Dendritic cell treated with granulocyte-macrophage colony-stimulating factor and Interleukin-4, amounts not matched to agents 40 ng/mL and 50 ng/mL, for 4 days (primary cell): ENCODE measurements around the gene MYO5A.
A peak's percentile ranks its signal among the peaks of the same experiment; 100 is the strongest.
"Not testable (repeated sequence)": the region's sequence is repeated elsewhere in the genome, so short reads cannot be mapped to it uniquely, and the experiment has no call there.

Source experiments
- H3K27ac Mint-ChIP-seq: one replicate; pipeline ENCODE4 v1.8.0; 2022; ENCODE audit warnings: mild to moderate bottlenecking, mixed read lengths
- H3K27me3 Mint-ChIP-seq: one replicate; pipeline ENCODE4 v1.8.0; 2022; ENCODE audit warnings: mild to moderate bottlenecking, mixed read lengths
- H3K36me3 Mint-ChIP-seq: one replicate; pipeline ENCODE4 v1.8.0; 2022; ENCODE audit warnings: low read depth, mixed read lengths
- H3K4me1 Mint-ChIP-seq: one replicate; pipeline ENCODE4 v1.8.0; 2022; ENCODE audit warnings: low read depth, mixed read lengths
- H3K4me3 Mint-ChIP-seq: one replicate; pipeline ENCODE4 v1.8.0; 2022; ENCODE audit warnings: mild to moderate bottlenecking, moderate library complexity, mixed read lengths
- H3K9me3 Mint-ChIP-seq: one replicate; pipeline ENCODE4 v1.8.0; 2022; ENCODE audit warnings: mixed read lengths
- intact Hi-C: fragments of 100-400 bp; cut with micrococcal nuclease; formaldehyde crosslinking; loops from one replicate; pipeline ENCODE4 v1.15.0; 2022

The MYO5A gene

DNA sequence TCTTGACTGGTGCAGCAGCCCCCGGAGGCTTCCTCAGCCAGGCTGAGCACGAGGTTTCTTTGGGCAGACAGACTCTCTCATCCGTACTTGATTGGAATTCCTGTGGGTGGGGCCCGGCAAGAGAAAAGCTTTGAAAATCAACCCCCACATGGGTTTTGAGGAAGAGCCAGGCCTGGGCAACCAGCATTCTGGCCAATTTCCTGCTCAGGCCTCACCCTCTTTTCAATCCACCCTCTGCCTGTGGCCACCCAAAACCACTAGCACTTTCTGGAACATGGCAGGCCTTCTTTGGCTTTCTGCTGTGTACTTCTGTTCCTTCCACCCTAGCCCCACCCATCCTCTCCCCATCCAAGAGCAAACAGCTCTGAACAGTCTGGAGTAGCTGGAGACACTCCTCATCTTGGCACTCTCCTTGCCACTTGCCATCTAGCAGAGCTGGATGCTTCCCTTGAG, 239.0 kb downstream of the MYO5A start:
- Mint-ChIP-seq H3K27ac (peak overlapping the region; percentile 40), H3K4me1 (peaks cover 32% of the 10 kb centered on the region)
- intact Hi-C loops: no loop called here

DNA sequence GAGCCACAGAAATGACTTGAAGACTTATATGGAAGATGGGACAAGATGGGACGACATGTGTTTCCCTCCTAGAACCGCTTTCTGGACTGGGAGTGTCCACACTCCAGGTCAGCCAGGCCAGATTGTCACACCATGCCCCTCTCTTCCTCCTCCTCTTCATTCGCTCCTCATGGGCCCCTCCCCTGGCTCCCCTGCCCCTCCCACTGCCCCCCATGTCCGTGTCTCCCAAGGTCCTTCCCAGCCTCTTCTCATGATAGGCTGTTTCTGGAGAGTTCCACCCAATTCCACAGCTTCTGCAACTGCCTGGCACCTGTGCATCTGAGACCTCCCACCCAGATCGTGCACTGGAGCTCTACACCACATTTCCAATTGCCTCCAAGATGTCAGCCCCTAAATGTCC, 239.7 kb downstream of the MYO5A start:
- Mint-ChIP-seq H3K27ac (peak overlapping the region; percentile 40), H3K4me3 (no peak overlapping the region)

More for the DNA sequence above, 239.0 kb downstream of the MYO5A start:
- H3K4me3 Mint-ChIP-seq: no peak overlapping the region
- H3K27me3 Mint-ChIP-seq: peaks cover 21% of the 10 kb centered on the region
- no peaks in the 10 kb centered on the region for H3K9me3 Mint-ChIP-seq
- H3K36me3 Mint-ChIP-seq: no peaks in the 10 kb centered on the region

DNA sequence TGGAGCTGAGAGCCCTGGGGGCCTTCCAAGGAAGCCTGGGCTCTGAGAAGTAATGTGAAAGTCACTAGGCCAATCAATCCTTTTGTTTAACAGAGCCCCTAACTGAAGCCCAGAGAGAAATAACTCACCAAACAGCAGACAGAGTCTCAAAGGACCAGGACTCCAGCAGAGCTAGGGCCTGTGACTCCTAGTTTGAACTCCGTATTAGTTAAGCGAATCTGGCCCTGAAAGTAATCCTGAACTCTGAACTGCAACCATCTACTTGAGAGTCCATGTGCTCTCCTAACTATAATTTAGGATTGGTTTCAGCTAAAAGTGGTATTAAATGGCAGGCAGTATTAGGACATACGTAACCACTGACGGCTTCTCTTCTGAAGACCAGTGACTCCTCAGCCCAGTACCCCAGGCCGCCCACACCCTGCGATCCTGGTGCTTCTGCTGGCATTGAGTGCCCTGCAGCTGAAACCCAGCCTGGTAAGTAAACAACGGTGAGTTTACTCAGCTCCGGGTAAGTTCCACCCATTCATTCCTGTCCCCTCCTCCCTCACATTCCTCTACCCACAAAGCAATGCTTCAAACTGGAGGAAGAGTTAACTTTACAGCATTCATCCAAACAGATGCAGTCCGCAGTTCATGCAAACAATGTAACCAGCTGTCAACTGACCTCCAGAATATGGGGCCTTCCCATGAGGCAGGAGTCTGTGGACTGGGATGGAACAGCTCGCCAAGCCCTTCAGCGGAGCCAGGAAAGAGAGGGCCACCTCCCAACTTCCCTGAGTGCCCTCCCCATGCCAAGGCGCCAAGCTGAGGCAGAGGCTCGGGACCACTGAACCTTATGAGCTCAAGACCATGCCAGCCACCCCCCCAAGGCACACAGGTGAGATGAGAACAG, 240.4 kb downstream of the MYO5A start:
- no peaks in the 10 kb centered on the region for H3K36me3 Mint-ChIP-seq
- no peak overlapping the region for H3K4me3 Mint-ChIP-seq
- no peaks in the 10 kb centered on the region for H3K9me3 Mint-ChIP-seq
- peaks cover 7% of the 10 kb centered on the region for H3K27me3 Mint-ChIP-seq
- intact Hi-C loops: no loop called here
- H3K4me1 Mint-ChIP-seq: peaks cover 21% of the 10 kb centered on the region
- H3K27ac Mint-ChIP-seq: no peak overlapping the region

More for the DNA sequence above, 239.7 kb downstream of the MYO5A start:
- H3K4me1 Mint-ChIP-seq: peaks cover 28% of the 10 kb centered on the region
- no peaks in the 10 kb centered on the region for H3K9me3 Mint-ChIP-seq
- H3K36me3 Mint-ChIP-seq: no peaks in the 10 kb centered on the region
- intact Hi-C loops: no loop called here
- peaks cover 14% of the 10 kb centered on the region for H3K27me3 Mint-ChIP-seq

DNA sequence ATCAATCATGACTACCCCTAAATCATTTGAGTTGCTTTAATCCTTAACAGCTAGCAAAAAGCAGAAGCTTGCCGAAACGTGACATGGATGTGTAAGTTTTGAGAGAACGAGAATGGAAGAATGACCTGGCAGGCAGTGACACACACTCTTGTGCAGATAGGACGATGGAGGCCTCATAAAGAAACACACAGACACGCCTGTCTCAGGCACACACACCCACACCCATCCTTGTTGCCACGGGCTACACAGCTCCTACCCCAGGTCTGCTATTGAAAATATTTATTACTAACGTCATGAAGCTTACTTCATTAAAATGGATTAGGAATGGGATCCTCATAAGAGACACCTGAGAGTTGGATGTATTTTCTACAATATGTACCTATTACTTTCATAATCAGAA, 241.6 kb downstream of the MYO5A start:
- H3K4me3 Mint-ChIP-seq: no peak overlapping the region
- no peaks in the 10 kb centered on the region for H3K9me3 Mint-ChIP-seq
- H3K27ac Mint-ChIP-seq: no peak overlapping the region
- no peaks in the 10 kb centered on the region for H3K27me3 Mint-ChIP-seq
- no peaks in the 10 kb centered on the region for H3K36me3 Mint-ChIP-seq
- H3K4me1 Mint-ChIP-seq: peaks cover 12% of the 10 kb centered on the region
- intact Hi-C loops: no loop called here

DNA sequence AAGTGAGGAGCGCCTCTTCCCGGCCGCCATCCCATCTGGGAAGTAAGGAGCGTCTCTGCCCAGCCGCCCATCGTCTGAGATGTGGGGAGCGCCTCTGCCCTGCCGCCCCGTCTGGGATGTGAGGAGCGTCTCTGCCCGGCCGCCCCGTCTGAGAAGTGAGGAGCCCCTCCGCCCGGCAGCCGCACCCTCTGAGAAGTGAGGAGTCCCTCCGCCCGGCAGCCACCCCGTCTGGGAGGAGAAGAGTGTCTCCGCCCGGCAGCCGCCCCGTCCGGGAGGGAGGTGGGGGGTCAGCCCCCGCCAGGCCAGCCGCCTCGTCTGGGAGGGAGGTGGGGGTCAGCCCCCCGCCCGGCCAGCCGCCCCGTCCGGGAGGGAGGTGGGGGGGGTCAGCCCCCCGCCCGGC, 242.7 kb downstream of the MYO5A start:
- peaks cover 12% of the 10 kb centered on the region for H3K4me1 Mint-ChIP-seq
- not testable (repeated sequence) for H3K27me3 Mint-ChIP-seq

DNA sequence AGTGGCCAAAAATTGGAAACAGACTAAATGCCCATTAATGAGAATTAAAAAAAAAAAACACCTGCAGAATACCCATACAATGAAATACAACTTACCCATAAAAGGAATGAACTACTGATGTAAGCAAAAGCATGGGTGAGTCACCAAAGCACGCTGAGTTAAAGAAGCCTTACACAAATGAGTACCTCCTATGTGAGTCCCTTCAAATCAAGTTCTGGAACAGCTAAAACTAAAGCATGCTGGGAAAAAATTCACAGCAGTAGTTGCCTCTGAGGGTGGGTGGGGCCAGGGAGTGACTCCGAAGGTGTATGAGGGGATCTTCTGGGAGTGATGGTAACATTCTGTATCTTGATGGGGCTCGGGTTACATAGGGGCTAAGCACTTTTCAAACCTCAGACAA, 244.5 kb downstream of the MYO5A start:
- Mint-ChIP-seq H3K4me1 (peaks cover 2% of the 10 kb centered on the region), H3K9me3 (no peaks in the 10 kb centered on the region), H3K36me3 (no peaks in the 10 kb centered on the region), H3K27ac (no peak overlapping the region), H3K27me3 (no peaks in the 10 kb centered on the region), H3K4me3 (no peak overlapping the region)
- intact Hi-C loops: no loop called here

More for the DNA sequence above, 242.7 kb downstream of the MYO5A start:
- H3K4me3 Mint-ChIP-seq, H3K27ac Mint-ChIP-seq, H3K9me3 Mint-ChIP-seq, intact Hi-C loops, H3K36me3 Mint-ChIP-seq: not testable (repeated sequence)

DNA sequence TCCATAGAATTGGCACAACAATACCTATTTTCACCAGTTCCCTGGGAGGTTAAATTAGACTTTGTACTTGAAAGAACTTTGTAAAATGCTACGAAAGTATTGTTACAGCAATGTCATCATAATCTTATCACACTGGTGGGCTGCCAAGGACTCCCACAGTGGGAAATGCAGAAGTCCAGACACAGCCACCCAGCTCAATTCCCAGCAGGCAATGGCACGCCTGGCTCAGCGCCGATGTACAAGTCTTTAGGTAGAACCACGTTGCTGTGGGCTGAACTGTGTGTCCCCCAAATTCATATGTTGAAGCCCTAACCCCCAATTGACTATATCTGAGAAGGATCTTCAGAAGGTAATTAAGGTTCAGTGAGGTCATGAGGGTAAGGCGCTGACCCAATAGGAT, 245.4 kb downstream of the MYO5A start:
- H3K4me1 Mint-ChIP-seq: no peaks in the 10 kb centered on the region
- no peak overlapping the region for H3K27ac Mint-ChIP-seq
- H3K9me3 Mint-ChIP-seq: no peaks in the 10 kb centered on the region
- no peaks in the 10 kb centered on the region for H3K36me3 Mint-ChIP-seq
- intact Hi-C loops: no loop called here
- no peak overlapping the region for H3K4me3 Mint-ChIP-seq
- H3K27me3 Mint-ChIP-seq: no peaks in the 10 kb centered on the region

DNA sequence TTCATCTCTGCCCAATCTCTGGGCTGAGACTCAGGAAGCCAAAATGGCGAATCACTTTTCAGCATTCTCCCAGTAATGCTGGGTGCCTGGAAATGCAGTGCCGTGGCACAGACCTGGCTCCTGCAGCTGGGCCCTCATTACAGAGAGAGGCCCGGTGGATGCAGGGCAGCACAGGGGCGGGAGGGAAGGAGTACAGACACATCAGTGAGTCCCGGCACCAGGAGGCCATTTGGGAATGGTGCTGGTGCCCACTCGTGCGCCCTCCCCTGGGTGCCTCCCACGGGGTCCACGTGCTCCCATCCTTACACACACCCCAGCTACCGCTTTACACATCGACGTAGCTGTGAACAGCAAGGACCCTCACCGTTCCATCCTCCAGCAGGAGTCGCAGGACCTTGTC, 246.3 kb downstream of the MYO5A start:
- H3K4me3 Mint-ChIP-seq: no peak overlapping the region
- H3K27me3 Mint-ChIP-seq: no peaks in the 10 kb centered on the region
- H3K27ac Mint-ChIP-seq: no peak overlapping the region
- H3K9me3 Mint-ChIP-seq: no peaks in the 10 kb centered on the region
- no peaks in the 10 kb centered on the region for H3K36me3 Mint-ChIP-seq
- intact Hi-C loops: no loop called here
- H3K4me1 Mint-ChIP-seq: no peaks in the 10 kb centered on the region

DNA sequence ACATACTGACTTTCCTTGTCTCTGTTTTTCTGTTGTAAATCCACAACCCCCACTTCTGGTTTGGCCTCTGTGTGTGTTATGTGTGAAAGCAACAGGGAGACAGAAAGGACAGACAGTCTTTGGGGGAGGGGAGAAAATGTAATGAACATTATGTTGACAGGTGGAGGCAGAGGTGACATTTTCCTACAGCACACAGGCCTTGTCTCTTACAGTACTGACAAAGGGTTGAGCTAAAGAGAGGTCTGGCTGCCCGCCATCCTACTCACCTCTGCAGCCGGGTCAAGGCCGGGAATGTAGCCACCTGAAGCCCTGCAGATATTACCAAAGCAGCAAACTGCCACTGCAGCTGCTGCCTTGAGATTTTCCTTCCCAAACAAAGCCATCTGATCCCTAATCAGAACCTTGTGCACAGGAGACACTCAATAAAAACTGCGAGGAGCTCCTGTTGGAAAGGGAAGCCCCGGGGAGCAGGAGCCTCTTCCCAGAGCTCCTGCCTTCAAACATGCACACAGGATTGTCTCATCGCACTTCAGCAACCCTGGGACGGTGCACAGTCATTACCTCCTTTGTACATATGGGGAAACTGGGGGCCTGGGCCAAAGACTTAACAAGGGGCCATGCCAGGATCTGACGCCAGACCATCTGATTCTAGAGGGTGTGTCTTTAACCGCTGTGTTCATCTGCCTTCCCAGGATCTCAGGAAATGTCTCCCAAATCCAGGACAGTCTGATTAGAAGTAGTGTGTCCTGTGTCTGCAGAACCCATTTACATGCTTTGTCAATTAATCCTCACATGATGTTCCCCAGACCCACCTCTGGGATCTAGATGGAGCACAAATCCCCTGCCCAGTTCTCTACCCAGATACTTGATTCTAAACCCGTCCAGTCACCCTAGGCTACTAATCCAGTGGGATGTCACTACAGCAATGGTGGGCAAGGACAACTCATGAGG, 247.3 kb downstream of the MYO5A start:
- H3K9me3 Mint-ChIP-seq: no peaks in the 10 kb centered on the region
- H3K4me1 Mint-ChIP-seq: no peaks in the 10 kb centered on the region
- no peak overlapping the region for H3K4me3 Mint-ChIP-seq
- intact Hi-C loops: no loop called here
- H3K36me3 Mint-ChIP-seq: no peaks in the 10 kb centered on the region
- no peak overlapping the region for H3K27ac Mint-ChIP-seq
- H3K27me3 Mint-ChIP-seq: no peaks in the 10 kb centered on the region

DNA sequence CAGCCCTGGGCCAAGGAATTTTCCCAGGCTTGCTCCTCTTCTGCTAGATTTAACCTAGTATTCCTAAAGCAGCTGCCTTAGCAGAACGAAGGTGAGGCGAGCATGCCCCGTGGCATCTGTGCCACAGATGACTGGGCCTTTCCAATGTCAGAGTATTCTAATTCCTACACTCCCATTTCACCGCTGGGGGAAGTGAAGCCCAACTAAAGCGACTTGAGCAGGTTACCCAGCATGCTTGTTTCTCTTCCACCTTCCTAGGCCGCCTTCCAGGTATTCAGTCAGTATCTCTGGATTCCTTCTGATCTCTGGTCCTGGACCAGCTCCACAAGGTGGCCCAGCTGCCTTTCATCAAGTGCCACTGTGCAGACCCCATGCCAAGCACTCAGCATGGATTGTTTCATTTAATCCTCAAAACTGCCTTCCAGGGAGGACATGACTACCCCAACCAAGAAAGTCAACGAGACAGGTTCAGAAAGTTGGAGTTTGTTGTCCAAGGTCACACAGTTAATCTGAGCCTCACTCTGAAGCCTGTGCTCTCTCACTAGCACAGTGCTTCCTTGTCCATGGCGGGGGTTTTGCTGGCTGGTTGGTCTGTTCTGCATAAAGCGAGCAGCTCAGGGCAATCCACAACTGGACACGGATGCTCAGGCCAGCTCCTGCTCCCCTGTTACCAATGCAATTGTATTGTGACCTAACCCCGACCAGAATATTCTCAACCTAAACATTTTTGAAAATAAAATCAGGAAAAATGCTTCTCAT, 248.2 kb downstream of the MYO5A start:
- no peaks in the 10 kb centered on the region for H3K36me3 Mint-ChIP-seq
- H3K27ac Mint-ChIP-seq: no peak overlapping the region
- H3K9me3 Mint-ChIP-seq: no peaks in the 10 kb centered on the region
- intact Hi-C loops: no loop called here
- H3K27me3 Mint-ChIP-seq: no peaks in the 10 kb centered on the region
- H3K4me3 Mint-ChIP-seq: no peak overlapping the region
- H3K4me1 Mint-ChIP-seq: no peaks in the 10 kb centered on the region

DNA sequence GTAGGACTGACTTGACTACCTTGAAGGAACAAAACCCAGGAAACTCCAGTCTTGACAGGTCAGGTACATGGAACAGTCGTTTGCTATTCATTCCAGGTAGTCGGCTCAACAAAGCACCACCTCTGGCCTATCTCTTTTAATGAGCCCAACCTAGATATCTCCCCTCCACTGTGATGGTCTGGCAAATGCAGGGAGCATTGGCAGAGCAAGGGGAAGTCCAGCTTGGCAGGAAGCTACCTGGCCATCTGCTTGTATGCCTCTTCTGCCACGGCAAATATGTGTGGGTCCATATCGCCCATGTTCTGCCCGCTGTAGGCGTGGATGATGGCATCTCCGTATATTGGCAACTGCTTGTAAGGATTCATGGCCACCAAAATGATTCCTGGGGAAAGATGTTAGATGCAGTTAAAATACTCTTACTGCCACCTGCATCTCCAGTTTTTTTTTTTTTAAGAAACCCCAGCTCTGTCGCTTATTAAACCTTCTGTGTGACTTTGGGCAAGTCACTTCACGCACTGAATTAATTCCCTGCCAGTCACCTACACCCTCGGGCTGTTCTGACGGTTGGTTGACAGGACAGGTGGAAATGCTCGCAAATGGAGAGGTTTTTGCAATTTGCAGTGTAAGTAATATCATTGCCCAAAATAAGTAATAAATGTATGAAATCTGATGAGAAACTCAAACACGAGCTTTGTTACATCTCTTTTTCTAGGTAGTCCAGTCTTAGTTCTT, 249.9 kb downstream of the MYO5A start:
- H3K4me1 Mint-ChIP-seq: no peaks in the 10 kb centered on the region

DNA sequence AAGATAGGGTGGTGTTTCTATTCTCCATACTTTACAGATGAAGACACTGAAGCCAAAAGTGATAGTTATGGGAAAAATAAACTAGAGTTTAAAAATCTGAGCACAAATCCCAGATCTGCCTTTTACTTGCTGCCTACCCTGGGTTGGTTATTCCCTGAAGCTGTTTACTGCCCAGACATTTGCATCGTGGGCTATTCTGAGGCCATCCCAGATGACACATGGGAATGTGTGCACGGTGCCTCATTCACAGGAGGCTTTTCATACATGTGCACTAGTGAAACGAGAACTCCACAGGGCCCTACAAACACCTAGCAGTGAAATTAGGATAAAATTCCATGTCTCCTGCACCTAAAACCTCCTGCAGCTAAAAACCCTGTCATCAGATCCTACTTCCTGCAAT, 250.5 kb downstream of the MYO5A start:
- H3K36me3 Mint-ChIP-seq: no peaks in the 10 kb centered on the region
- H3K4me1 Mint-ChIP-seq: no peaks in the 10 kb centered on the region
- no peaks in the 10 kb centered on the region for H3K27me3 Mint-ChIP-seq
- H3K4me3 Mint-ChIP-seq: no peak overlapping the region
- intact Hi-C loops: no loop called here
- no peak overlapping the region for H3K27ac Mint-ChIP-seq
- H3K9me3 Mint-ChIP-seq: no peaks in the 10 kb centered on the region

More for the DNA sequence above, 249.9 kb downstream of the MYO5A start:
- no peak overlapping the region for H3K27ac Mint-ChIP-seq
- H3K9me3 Mint-ChIP-seq: no peaks in the 10 kb centered on the region
- H3K4me3 Mint-ChIP-seq: no peak overlapping the region
- no peaks in the 10 kb centered on the region for H3K27me3 Mint-ChIP-seq
- no peaks in the 10 kb centered on the region for H3K36me3 Mint-ChIP-seq
- intact Hi-C loops: no loop called here

DNA sequence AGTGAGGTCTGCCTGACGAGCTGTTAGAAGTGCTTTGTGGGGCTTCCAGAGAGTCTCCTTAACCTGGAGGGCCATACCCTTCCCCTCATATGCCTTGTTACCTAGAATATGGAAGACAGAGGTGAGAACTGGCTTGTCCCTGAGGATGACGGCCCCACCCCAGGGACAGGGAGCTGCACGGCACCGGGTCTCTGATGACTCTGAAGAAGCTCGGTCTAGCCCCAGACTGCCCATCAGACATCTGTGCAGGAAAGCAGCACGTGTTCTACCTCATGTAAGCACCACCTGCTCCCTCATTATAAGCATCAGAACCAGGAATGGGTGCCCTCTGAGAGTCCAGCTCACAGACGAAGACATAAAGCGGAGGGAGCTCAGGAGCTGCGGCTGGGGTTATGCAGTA, 251.1 kb downstream of the MYO5A start:
- intact Hi-C loops: no loop called here
- no peak overlapping the region for H3K4me3 Mint-ChIP-seq
- H3K27ac Mint-ChIP-seq: no peak overlapping the region
- no peaks in the 10 kb centered on the region for H3K9me3 Mint-ChIP-seq
- no peaks in the 10 kb centered on the region for H3K27me3 Mint-ChIP-seq
- no peaks in the 10 kb centered on the region for H3K36me3 Mint-ChIP-seq
- H3K4me1 Mint-ChIP-seq: no peaks in the 10 kb centered on the region
